ENCODE results near the gene GADD45B. TPM values are rescaled to one million over a fixed set of nuclear protein-coding genes. Genes with fewer than 3 reads are reported as not detected.

GADD45B gene
- total RNA-seq, 1 experiment from 2014 or later: 132 TPM

Other genes starting within 250 kb of the GADD45B start
- gene PLEKHJ1, start 239.8 kb upstream of the GADD45B start, total RNA-seq (2014; rRNA removed; shearing (Covaris generic)): 91.7 and 116 TPM in 2 replicates
- 13.8 and 44.9 TPM in 2 replicates for gene SF3A2, start 239.3 kb upstream of the GADD45B start, total RNA-seq (2014; rRNA removed; shearing (Covaris generic))
- 0.58 TPM in 1 of 2 replicates, not detected in the other for gene AMH, start 226.8 kb upstream of the GADD45B start, total RNA-seq (2014; rRNA removed; shearing (Covaris generic))
- not detected in 2 replicates for gene JSRP1, start 219.7 kb upstream of the GADD45B start, total RNA-seq (2014; rRNA removed; shearing (Covaris generic))
- gene PEAK3, start 194.0 kb upstream of the GADD45B start, total RNA-seq (2014; rRNA removed; shearing (Covaris generic)): not detected in 2 replicates
- gene LINGO3, start 168.0 kb upstream of the GADD45B start, total RNA-seq (2014; rRNA removed; shearing (Covaris generic)): not detected in 2 replicates
- 218 and 270 TPM in 2 replicates for gene LSM7, start 147.5 kb upstream of the GADD45B start, total RNA-seq (2014; rRNA removed; shearing (Covaris generic))
- gene SPPL2B, start 147.4 kb upstream of the GADD45B start, total RNA-seq (2014; rRNA removed; shearing (Covaris generic)): 32.2 and 45.2 TPM in 2 replicates
- not detected in 2 replicates for gene TMPRSS9, start 115.9 kb upstream of the GADD45B start, total RNA-seq (2014; rRNA removed; shearing (Covaris generic))
- 48.8 and 86.2 TPM in 2 replicates for gene TIMM13, start 48.5 kb upstream of the GADD45B start, total RNA-seq (2014; rRNA removed; shearing (Covaris generic))
- 275 and 316 TPM in 2 replicates for gene LMNB2, start 19.2 kb upstream of the GADD45B start, total RNA-seq (2014; rRNA removed; shearing (Covaris generic))
- 0.03 TPM in 1 of 2 replicates, not detected in the other for gene GNG7, start 226.6 kb downstream of the GADD45B start, total RNA-seq (2014; rRNA removed; shearing (Covaris generic))
- not detected in 2 replicates for gene DIRAS1, start 245.2 kb downstream of the GADD45B start, total RNA-seq (2014; rRNA removed; shearing (Covaris generic))

All from SJSA1 (cell line).